RWPE1 (cell line): ENCODE results near the gene USP38.
"Not testable (repeated sequence)": the region's sequence is repeated elsewhere in the genome, so short reads cannot be mapped to it uniquely, and the experiment has no call there.

Experiments
- CTCF ChIA-PET: fragments of 350-600 bp; sonication (Branson Sonifier 250); formaldehyde crosslinking; extraction: SDS; loops from one replicate; lab custom pipeline; 2021; lab: Yijun Ruan, JAX
- POLR2A ChIA-PET: fragments of 400-600 bp; formaldehyde crosslinking; extraction: SDS; loops from one replicate; lab custom pipeline; 2020; ENCODE audit warnings: antibody characterized with exemption; ENCODE audit not compliant: low non-redundant PET; lab: Yijun Ruan, JAX
- DNase-seq: peaks from one replicate; pipeline ENCODE4 v3.0.0; 2012; ENCODE audit warnings: low spot score
- H3K27ac ChIP-seq: fragments of 450-650 bp; 2 replicates; pipeline ENCODE4 v1.5.1; 2017
- CTCF ChIP-seq: fragments of 450-650 bp; conservative IDR thresholded peaks from 2 replicates; pipeline ENCODE4 v1.5.1; 2017; ENCODE audit warnings: low read depth, mild to moderate bottlenecking

Gene USP38

GRCh38 chr4:143230683-143231082 lies 46.0 kb downstream of the USP38 start:
- TF ChIP-seq CTCF, result no peak

GRCh38 chr4:143232277-143232676 lies 47.6 kb downstream of the USP38 start:
- no peak for TF ChIP-seq CTCF
- POLR2A ChIA-PET, result no interaction called here
- H3K27ac ChIP-seq, result no peak overlapping the region
- no peak for DNase-seq
- CTCF ChIA-PET, result interaction anchor here (0.6 kb wide), 1 partner anchor 25 kb away, joined by 4 read pairs; no protein-coding TSS in a partner anchor

More at GRCh38 chr4:143230683-143231082, 46.0 kb downstream of the USP38 start:
- no peak for DNase-seq
- H3K27ac ChIP-seq, result no peak overlapping the region
- ChIA-PET POLR2A (no interaction called here), CTCF (interaction anchor here (1.2 kb wide), 1 partner anchor 8 kb away, joined by 4 read pairs; no protein-coding TSS in a partner anchor)

GRCh38 chr4:143234153-143234552 lies 49.4 kb downstream of the USP38 start:
- ChIA-PET CTCF (no interaction called here), POLR2A (no interaction called here)
- no peak for TF ChIP-seq CTCF
- DNase-seq, result no peak
- H3K27ac ChIP-seq, result no peak overlapping the region

- POLR2A ChIA-PET, DNase-seq: not testable (repeated sequence)
These were observed 52.5 kb downstream of the USP38 start for GRCh38 chr4:143237195-143237594.

GRCh38 chr4:143240939-143241679 lies 56.4 kb downstream of the USP38 start:
- ChIA-PET CTCF (interaction anchor here (1.5 kb wide), 1 partner anchor 39 kb away, joined by 3 read pairs; no protein-coding TSS in a partner anchor), POLR2A (no interaction called here)
- TF ChIP-seq CTCF, result no peak
- no peak for DNase-seq
- no peak overlapping the region for H3K27ac ChIP-seq

More at GRCh38 chr4:143237195-143237594, 52.5 kb downstream of the USP38 start:
- CTCF ChIA-PET, H3K27ac ChIP-seq: not testable (repeated sequence)

GRCh38 chr4:143241892-143242291 lies 57.2 kb downstream of the USP38 start:
- CTCF ChIA-PET, result no interaction called here

More at GRCh38 chr4:143241892-143242291, 57.2 kb downstream of the USP38 start:
- no peak for DNase-seq
- no peak overlapping the region for H3K27ac ChIP-seq
- POLR2A ChIA-PET, result no interaction called here
- TF ChIP-seq CTCF, result no peak
